Measurements from ENCODE around the gene OPHN1. TPM values are rescaled to one million over a fixed set of nuclear protein-coding genes. Genes with fewer than 3 reads are reported as not detected.
A peak's percentile ranks its signal among the peaks of the same experiment; 100 is the strongest.
"Not testable (repeated sequence)": the region's sequence is repeated elsewhere in the genome, so short reads cannot be mapped to it uniquely, and the experiment has no call there.

OPHN1 gene
- total RNA-seq, 6 experiments from 2014 or later: 7.8 to 12.5 (median 10.6) TPM

DNA sequence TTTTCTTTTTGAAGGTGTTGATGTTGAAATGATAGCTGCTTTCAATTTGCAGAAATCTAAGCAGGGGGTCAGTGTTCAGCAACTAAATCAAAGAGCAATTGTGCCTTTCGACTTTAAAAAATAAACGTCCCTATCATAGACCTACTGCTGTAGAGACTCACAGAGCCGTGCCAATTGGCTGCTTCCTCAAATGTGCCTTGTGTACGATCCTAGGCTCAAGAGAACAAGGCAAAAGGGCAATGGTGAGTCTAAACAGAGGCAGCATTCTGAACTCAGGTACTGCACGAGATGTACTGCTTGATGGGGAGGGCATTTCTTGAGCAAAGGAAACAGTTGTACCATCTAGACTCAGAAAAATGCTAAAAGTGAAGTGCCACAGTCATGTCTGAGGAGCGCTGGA lies 29.8 kb downstream of the OPHN1 start:
- H3K27me3 Mint-ChIP-seq (ENCODE audit: insufficient read depth): no peaks in the 10 kb centered on the region
- no peaks in the 10 kb centered on the region for H3K36me3 Mint-ChIP-seq (ENCODE audit: low read depth)
- no peak overlapping the region for H3K4me3 Mint-ChIP-seq
- TF ChIP-seq, protein P1, sequence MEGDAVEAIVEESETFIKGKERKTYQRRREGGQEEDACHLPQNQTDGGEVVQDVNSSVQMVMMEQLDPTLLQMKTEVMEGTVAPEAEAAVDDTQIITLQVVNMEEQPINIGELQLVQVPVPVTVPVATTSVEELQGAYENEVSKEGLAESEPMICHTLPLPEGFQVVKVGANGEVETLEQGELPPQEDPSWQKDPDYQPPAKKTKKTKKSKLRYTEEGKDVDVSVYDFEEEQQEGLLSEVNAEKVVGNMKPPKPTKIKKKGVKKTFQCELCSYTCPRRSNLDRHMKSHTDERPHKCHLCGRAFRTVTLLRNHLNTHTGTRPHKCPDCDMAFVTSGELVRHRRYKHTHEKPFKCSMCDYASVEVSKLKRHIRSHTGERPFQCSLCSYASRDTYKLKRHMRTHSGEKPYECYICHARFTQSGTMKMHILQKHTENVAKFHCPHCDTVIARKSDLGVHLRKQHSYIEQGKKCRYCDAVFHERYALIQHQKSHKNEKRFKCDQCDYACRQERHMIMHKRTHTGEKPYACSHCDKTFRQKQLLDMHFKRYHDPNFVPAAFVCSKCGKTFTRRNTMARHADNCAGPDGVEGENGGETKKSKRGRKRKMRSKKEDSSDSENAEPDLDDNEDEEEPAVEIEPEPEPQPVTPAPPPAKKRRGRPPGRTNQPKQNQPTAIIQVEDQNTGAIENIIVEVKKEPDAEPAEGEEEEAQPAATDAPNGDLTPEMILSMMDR (IDR thresholded peaks at IDR 0.05): no peak
- H3K4me1 Mint-ChIP-seq (ENCODE audit: low read depth): peaks cover 32% of the 10 kb centered on the region
- DNase-seq: no peak
- H3K27ac Mint-ChIP-seq: no peak overlapping the region
- H3K9me3 Mint-ChIP-seq: no peaks in the 10 kb centered on the region

DNA sequence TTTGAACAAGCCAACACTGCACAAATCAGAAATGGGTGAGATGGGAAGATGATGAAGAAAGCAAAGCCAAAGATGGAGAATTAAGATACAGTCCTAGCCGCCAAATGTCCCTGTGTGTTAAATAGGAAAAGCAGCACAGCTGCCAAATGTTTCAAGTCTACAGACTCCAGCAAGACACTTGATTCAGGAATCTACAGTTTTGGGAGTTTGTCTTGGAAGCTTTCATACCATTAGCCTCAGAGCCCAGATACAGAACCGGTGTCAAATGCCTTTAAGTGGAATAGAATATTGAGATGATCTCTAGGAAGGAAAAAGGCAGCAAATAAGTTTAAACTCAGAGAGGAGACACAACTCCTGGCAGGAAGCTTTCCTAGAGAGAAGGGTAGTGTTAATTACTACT lies 30.3 kb downstream of the OPHN1 start:
- Mint-ChIP-seq H3K27ac (no peak overlapping the region), H3K9me3 (no peaks in the 10 kb centered on the region), H3K4me3 (no peak overlapping the region), H3K27me3 (ENCODE audit: insufficient read depth) (no peaks in the 10 kb centered on the region), H3K36me3 (ENCODE audit: low read depth) (no peaks in the 10 kb centered on the region), H3K4me1 (ENCODE audit: low read depth) (peaks cover 36% of the 10 kb centered on the region)
- TF ChIP-seq, protein P1 (IDR thresholded peaks at IDR 0.05): no peak
- DNase-seq: no peak

DNA sequence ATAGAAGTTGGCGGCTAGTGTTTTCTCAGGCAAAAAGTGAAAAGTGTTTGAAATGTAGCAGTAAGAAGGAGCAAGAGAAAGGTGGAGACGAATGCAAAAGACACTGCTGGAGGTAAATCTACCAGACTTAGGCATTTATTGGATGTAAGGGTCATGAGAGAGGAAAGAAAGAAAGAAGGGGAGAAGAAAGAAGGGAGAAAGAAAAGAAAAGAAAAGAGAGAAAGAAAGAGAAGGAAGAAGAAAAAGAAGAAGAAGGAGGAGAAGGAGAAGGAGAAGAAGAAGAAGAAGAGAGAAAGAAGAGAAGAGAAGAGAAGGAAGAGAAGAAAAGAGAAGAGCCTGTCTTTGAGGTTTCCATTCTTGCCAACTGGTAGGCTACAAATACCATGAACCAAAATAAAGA lies 31.2 kb downstream of the OPHN1 start:
- no peak for DNase-seq
- Mint-ChIP-seq H3K36me3 (ENCODE audit: low read depth) (no peaks in the 10 kb centered on the region), H3K9me3 (no peaks in the 10 kb centered on the region), H3K4me1 (ENCODE audit: low read depth) (peaks cover 40% of the 10 kb centered on the region), H3K4me3 (no peak overlapping the region), H3K27ac (peak overlapping the region; percentile 22; the same call in 1 of the 2 replicates), H3K27me3 (ENCODE audit: insufficient read depth) (no peaks in the 10 kb centered on the region)
- TF ChIP-seq, protein P1 (IDR thresholded peaks at IDR 0.05): no peak

DNA sequence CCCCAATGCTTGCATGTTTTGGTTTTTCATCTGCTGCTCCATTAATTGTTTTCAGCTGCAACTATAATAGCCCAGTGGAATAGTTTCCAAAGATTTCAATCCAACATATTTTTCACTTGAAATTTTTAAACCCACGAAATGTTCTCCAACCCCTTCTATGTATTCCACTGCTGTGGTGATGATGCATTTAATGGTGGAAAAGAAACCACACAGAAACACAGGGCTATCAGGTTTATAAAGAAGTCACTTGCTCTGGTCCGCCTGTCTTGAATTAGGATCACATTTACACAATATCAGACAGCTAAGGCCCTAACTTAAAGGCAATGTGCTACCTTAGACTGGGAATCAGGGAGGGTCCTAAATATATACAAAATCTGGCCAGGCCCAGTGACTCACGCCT lies 35.0 kb downstream of the OPHN1 start:
- H3K27ac Mint-ChIP-seq: no peak overlapping the region
- H3K36me3 Mint-ChIP-seq (ENCODE audit: low read depth): no peaks in the 10 kb centered on the region
- DNase-seq: no peak
- H3K4me3 Mint-ChIP-seq: no peak overlapping the region
- H3K4me1 Mint-ChIP-seq (ENCODE audit: low read depth): peaks cover 32% of the 10 kb centered on the region
- H3K27me3 Mint-ChIP-seq (ENCODE audit: insufficient read depth): no peaks in the 10 kb centered on the region
- H3K9me3 Mint-ChIP-seq: no peaks in the 10 kb centered on the region
- TF ChIP-seq, protein P1 (IDR thresholded peaks at IDR 0.05): no peak

DNA sequence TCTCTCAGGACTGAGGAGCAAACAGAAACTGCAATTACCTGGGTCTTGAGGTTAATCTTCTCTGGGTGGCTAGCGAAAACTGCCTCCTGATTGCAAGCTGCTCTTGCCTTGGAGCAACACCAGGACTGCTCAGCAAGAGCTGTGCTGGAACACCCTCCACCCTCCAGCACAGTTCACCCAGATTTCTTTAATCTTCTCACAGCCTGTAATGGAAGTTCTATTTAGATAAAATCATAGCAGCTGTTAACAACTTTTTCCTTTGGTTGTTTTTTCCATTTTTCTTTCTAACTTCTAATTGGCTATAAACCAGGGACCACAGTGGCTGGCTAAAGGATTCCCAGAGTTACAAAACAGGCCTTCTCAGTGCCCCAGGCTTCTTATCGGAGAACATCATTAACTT lies 36.3 kb downstream of the OPHN1 start:
- no peaks in the 10 kb centered on the region for H3K27me3 Mint-ChIP-seq (ENCODE audit: insufficient read depth)
- no peak overlapping the region for H3K27ac Mint-ChIP-seq
- no peaks in the 10 kb centered on the region for H3K36me3 Mint-ChIP-seq (ENCODE audit: low read depth)
- H3K9me3 Mint-ChIP-seq: no peaks in the 10 kb centered on the region
- no peak for DNase-seq
- peaks cover 21% of the 10 kb centered on the region for H3K4me1 Mint-ChIP-seq (ENCODE audit: low read depth)
- TF ChIP-seq, protein P1 (IDR thresholded peaks at IDR 0.05): no peak
- H3K4me3 Mint-ChIP-seq: no peak overlapping the region

DNA sequence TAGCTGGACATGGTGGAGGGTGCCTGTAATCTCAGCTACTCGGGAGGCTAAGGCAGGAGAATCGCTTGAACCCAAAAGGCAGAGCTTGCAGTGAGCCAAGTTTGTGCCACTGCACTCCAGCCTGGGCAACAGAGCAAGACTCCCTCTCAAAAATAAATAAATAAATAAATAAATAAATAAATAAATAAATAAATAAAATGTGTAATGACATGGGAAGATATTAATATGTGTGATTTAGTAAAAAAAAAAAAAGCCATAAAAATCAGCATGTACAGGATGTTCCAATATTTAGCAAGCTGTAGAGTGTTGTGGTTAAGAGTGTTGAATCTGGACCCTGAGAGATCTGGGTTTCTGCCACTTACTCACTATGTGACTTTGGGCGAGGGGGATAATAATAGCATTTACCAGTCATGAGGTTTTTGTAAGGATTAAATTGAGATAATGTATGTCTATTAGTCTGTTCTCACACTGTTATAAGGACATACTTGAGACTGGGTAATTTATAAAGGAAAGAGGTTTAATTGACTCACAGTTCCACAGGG lies 43.8 kb downstream of the OPHN1 start:
- not testable (repeated sequence) for H3K27me3 Mint-ChIP-seq (ENCODE audit: insufficient read depth); H3K36me3 Mint-ChIP-seq (ENCODE audit: low read depth); H3K9me3 Mint-ChIP-seq; H3K27ac Mint-ChIP-seq; H3K4me3 Mint-ChIP-seq; DNase-seq
- peaks cover 21% of the 10 kb centered on the region for H3K4me1 Mint-ChIP-seq (ENCODE audit: low read depth)
